K562 (cell line): ENCODE data around the gene CTDSP1.

Experiments
- FOXK2 ChIP-seq, 2 experiments: fragments of 450-650 bp; IDR thresholded peaks in 1 of 2; conservative IDR thresholded peaks in 1 of 2; 2 replicates each; pipeline ENCODE4 v1.6.1; 2016; ENCODE audit warnings: low read depth in 2 of 2, mild to moderate bottlenecking in 1 of 2
- POLR2A ChIP-seq: fragments of 450-650 bp; conservative IDR thresholded peaks from 2 replicates; pipeline ENCODE4 v1.6.1; 2016
- RB1 ChIP-seq: fragments of 450-650 bp; IDR thresholded peaks from 2 replicates; pipeline ENCODE4 v1.6.1; 2017; ENCODE audit warnings: low read depth, mild to moderate bottlenecking
- RNF2 ChIP-seq: sonication (generic); IDR thresholded peaks from 2 replicates; pipeline ENCODE4 v1.6.1; 2016
- SMC3 ChIP-seq: conservative IDR thresholded peaks from 2 replicates; pipeline ENCODE4 v1.6.1; 2011; ENCODE audit warnings: low read depth, low read length, improper control_type of control experiment; ENCODE audit not compliant: insufficient read depth
- TAF1 ChIP-seq: IDR thresholded peaks from 2 replicates; pipeline ENCODE4 v1.6.1; 2011; ENCODE audit warnings: mild to moderate bottlenecking, low read length, moderate library complexity; ENCODE audit not compliant: insufficient read depth, control insufficient read depth, severe bottlenecking; ENCODE audit errors: extremely low read depth
- THRA ChIP-seq: fragments of 450-650 bp; IDR thresholded peaks from 2 replicates; pipeline ENCODE4 v1.6.1; 2017; ENCODE audit warnings: mild to moderate bottlenecking, moderate library complexity
- YY1 ChIP-seq, 3 experiments: IDR thresholded peaks; 2 replicates each; pipeline ENCODE4 v1.6.1; 2011; ENCODE audit warnings: low read length in 2 of 3, mild to moderate bottlenecking in 2 of 3, moderate library complexity in 2 of 3, borderline replicate concordance in 1 of 3, control low read depth in 1 of 3, low read depth in 1 of 3; ENCODE audit not compliant: insufficient read depth in 3 of 3, insufficient replicate concordance in 2 of 3, control insufficient read depth in 1 of 3, insufficient read length in 1 of 3; ENCODE audit errors: extremely low read depth in 1 of 3
- ZNF274 ChIP-seq: IDR thresholded peaks from 2 replicates; pipeline ENCODE4 v1.6.1; 2011; ENCODE audit warnings: low read depth, mild to moderate bottlenecking, low read length, moderate library complexity, borderline replicate concordance
- ZNF431 ChIP-seq: sonication (generic); formaldehyde crosslinking; IDR thresholded peaks from 2 replicates; pipeline ENCODE4 v1.8.0; 2022; ENCODE audit warnings: mild to moderate bottlenecking, missing genetic modification reagents
- ZNF444 ChIP-seq: fragments of 250-450 bp; sonication (Bioruptor Pico); IDR thresholded peaks from 2 replicates; pipeline ENCODE4 v1.4.0; 2020; ENCODE audit warnings: mild to moderate bottlenecking, moderate library complexity

GRCh38 chr2:218395456-218395825 lies 4.2 kb upstream of the CTDSP1 start:
- TF ChIP-seq ZNF431 (no peak), FOXK2 (conservative IDR thresholded peaks at IDR 0.05 in 1 of 2, IDR thresholded peaks at IDR 0.05 in 1 of 2; ENCODE audit: low read depth in 2 of 2) (no peak), RB1 (no peak), POLR2A (no peak; the same call in 1 of the 2 replicates), ZNF274 (no peak), THRA (no peak), ZNF444 (no peak), SMC3 (no peak), YY1 (IDR thresholded peaks at IDR 0.05; ENCODE audit: borderline replicate concordance in 1 of 3, control insufficient read depth in 1 of 3, extremely low read depth in 1 of 3, insufficient read depth in 3 of 3, insufficient read length in 1 of 3, insufficient replicate concordance in 2 of 3, low read depth in 1 of 3, low read length in 2 of 3) (no peak), TAF1 (no peak), RNF2 (no peak)
